ENCODE results near the gene MB21D2.

The MB21D2 gene

DNA sequence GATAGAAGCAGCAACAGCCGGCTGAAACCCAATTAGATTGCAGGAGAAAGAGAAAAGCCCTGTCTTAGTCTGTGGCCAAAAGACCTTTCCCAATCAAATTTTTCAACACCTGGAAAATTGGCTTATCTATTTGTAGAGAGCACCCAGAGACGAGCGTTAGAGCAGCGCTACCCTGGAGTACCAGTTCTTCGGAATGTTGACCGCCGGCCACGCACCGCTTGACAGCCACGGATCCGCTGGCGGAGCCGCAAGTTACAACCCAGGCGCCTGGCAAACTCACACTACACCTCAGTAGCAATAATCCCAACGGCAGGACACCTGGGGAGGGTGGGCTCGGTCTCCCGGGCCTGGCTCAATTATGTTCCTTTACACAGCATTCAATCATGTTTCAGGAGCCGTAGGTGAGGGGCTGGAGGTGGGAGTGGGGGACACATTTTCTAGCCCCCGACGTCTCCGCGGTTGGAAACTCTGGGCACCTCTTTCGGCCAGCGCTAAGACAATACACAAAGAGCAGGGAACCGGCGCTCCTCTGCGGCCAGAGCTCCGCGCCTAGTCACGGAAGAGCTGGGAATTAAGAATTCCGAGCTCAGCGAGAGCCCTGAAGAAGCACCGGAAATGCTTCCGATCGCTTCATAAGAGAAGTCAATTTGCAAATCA lies 1.2 kb downstream of the MB21D2 start:
- Histone ChIP-seq H3K4me1 (ENCODE audit: control insufficient read depth, insufficient read depth, low read length) (0 out of 2 replicates have a peak, but pooled peaks cover 4% of the 10 kb centered on the region), H3K9me3 (ENCODE audit: control insufficient read depth, insufficient read depth, low read depth, low read length) (no peaks in the 10 kb centered on the region), H3K4me3 (ENCODE audit: low read depth, low read length) (peak overlapping the region; percentile 84), H3K36me3 (ENCODE audit: control insufficient read depth in 2 of 2, insufficient read depth in 1 of 2, low read length in 2 of 2) (no peaks in the 10 kb centered on the region), H3K27ac (ENCODE audit: extremely low read depth, low read depth, low read length) (peak overlapping the region; percentile 96; the same call in 1 of the 2 replicates)
- CTCF ChIA-PET: interaction anchor here (0.7 to 7.6 kb wide), 4 partner anchors 20 to 125 kb away, joined by 3 to 73 read pairs (median 6); no protein-coding TSS in a partner anchor
- TF ChIP-seq ZNF529 (tag by site-specific recombination; IDR thresholded peaks at IDR 0.05; ENCODE audit: insufficient replicate concordance) (no peak), ZBTB17 (tag by site-specific recombination; IDR thresholded peaks at IDR 0.05) (peak; percentile 63; the same call in 1 of the 2 replicates), ZNF341 (tag by site-specific recombination; IDR thresholded peaks at IDR 0.05; ENCODE audit: low read depth) (peak; percentile 46), MYNN (tag by site-specific recombination; IDR thresholded peaks at IDR 0.05; ENCODE audit: borderline replicate concordance) (peak; percentile 77; the same call in 1 of the 2 replicates), ZNF23 (tag by site-specific recombination; IDR thresholded peaks at IDR 0.05; ENCODE audit: borderline replicate concordance) (no peak), KLF10 (tag by site-specific recombination; IDR thresholded peaks at IDR 0.05) (0 out of 2 replicates have a peak, but pooled peaks have one; percentile 4), ZFP3 (tag by site-specific recombination; IDR thresholded peaks at IDR 0.05; ENCODE audit: low read depth) (no peak), ZNF146 (tag by site-specific recombination; IDR thresholded peaks at IDR 0.05) (no peak)
- TF ChIP-seq, protein P1, sequence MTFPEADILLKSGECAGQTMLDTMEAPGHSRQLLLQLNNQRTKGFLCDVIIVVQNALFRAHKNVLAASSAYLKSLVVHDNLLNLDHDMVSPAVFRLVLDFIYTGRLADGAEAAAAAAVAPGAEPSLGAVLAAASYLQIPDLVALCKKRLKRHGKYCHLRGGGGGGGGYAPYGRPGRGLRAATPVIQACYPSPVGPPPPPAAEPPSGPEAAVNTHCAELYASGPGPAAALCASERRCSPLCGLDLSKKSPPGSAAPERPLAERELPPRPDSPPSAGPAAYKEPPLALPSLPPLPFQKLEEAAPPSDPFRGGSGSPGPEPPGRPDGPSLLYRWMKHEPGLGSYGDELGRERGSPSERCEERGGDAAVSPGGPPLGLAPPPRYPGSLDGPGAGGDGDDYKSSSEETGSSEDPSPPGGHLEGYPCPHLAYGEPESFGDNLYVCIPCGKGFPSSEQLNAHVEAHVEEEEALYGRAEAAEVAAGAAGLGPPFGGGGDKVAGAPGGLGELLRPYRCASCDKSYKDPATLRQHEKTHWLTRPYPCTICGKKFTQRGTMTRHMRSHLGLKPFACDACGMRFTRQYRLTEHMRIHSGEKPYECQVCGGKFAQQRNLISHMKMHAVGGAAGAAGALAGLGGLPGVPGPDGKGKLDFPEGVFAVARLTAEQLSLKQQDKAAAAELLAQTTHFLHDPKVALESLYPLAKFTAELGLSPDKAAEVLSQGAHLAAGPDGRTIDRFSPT (tag by site-specific recombination; IDR thresholded peaks at IDR 0.05): 0 out of 2 replicates have a peak, but pooled peaks have one; percentile 10
- TF ChIP-seq, protein P2, sequence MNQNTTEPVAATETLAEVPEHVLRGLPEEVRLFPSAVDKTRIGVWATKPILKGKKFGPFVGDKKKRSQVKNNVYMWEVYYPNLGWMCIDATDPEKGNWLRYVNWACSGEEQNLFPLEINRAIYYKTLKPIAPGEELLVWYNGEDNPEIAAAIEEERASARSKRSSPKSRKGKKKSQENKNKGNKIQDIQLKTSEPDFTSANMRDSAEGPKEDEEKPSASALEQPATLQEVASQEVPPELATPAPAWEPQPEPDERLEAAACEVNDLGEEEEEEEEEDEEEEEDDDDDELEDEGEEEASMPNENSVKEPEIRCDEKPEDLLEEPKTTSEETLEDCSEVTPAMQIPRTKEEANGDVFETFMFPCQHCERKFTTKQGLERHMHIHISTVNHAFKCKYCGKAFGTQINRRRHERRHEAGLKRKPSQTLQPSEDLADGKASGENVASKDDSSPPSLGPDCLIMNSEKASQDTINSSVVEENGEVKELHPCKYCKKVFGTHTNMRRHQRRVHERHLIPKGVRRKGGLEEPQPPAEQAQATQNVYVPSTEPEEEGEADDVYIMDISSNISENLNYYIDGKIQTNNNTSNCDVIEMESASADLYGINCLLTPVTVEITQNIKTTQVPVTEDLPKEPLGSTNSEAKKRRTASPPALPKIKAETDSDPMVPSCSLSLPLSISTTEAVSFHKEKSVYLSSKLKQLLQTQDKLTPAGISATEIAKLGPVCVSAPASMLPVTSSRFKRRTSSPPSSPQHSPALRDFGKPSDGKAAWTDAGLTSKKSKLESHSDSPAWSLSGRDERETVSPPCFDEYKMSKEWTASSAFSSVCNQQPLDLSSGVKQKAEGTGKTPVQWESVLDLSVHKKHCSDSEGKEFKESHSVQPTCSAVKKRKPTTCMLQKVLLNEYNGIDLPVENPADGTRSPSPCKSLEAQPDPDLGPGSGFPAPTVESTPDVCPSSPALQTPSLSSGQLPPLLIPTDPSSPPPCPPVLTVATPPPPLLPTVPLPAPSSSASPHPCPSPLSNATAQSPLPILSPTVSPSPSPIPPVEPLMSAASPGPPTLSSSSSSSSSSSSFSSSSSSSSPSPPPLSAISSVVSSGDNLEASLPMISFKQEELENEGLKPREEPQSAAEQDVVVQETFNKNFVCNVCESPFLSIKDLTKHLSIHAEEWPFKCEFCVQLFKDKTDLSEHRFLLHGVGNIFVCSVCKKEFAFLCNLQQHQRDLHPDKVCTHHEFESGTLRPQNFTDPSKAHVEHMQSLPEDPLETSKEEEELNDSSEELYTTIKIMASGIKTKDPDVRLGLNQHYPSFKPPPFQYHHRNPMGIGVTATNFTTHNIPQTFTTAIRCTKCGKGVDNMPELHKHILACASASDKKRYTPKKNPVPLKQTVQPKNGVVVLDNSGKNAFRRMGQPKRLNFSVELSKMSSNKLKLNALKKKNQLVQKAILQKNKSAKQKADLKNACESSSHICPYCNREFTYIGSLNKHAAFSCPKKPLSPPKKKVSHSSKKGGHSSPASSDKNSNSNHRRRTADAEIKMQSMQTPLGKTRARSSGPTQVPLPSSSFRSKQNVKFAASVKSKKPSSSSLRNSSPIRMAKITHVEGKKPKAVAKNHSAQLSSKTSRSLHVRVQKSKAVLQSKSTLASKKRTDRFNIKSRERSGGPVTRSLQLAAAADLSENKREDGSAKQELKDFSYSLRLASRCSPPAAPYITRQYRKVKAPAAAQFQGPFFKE (tag by site-specific recombination; IDR thresholded peaks at IDR 0.05; ENCODE audit: borderline replicate concordance): no peak
- POLR2A ChIA-PET: interaction anchor here (0.8 to 2.7 kb wide), 6 partner anchors 10 to 125 kb away, joined by 3 to 20 read pairs (median 5); no protein-coding TSS in a partner anchor

DNA sequence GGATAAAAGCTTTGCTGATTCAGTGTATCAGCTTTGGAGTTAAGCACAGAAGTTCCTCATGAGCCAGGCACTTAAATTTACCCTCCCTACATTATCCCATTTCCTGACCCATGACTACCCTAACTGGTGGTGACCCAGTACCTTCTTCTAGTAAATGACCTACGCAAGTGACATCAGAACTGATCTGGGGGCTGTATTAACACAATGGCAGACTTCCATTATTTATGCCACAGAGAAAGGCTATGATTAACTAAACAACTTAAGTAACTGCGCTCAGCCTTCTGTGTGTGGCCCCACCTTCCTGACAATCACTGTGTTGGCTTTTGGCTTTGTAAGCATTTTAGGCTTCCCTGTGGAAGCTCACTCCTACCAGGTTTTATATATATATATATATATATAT lies 1.9 kb downstream of the MB21D2 start:
- CTCF ChIA-PET: interaction anchor here (0.8 to 7.6 kb wide), 7 partner anchors 14 to 214 kb away, joined by 3 to 73 read pairs (median 5); no protein-coding TSS in a partner anchor
- H3K4me1 ChIP-seq (ENCODE audit: control insufficient read depth, insufficient read depth, low read length): 0 out of 2 replicates have a peak, but pooled peaks cover 4% of the 10 kb centered on the region
- H3K36me3 ChIP-seq (ENCODE audit: control insufficient read depth in 2 of 2, insufficient read depth in 1 of 2, low read length in 2 of 2): no peaks in the 10 kb centered on the region
- POLR2A ChIA-PET: interaction anchor here (0.5 to 2.7 kb wide), 2 partner anchors 36 to 64 kb away, joined by 9 to 20 read pairs; no protein-coding TSS in a partner anchor
- no peak overlapping the region for H3K27ac ChIP-seq (ENCODE audit: extremely low read depth, low read depth, low read length)
- no peaks in the 10 kb centered on the region for H3K9me3 ChIP-seq (ENCODE audit: control insufficient read depth, insufficient read depth, low read depth, low read length)
- H3K4me3 ChIP-seq (ENCODE audit: low read depth, low read length): peak overlapping the region; percentile 84
- TF ChIP-seq ZNF529 (tag by site-specific recombination; IDR thresholded peaks at IDR 0.05; ENCODE audit: insufficient replicate concordance) (no peak), OSR2 (tag by site-specific recombination; IDR thresholded peaks at IDR 0.05) (peak; percentile 34; the same call in 1 of the 2 replicates), ZBTB8A (tag by site-specific recombination; IDR thresholded peaks at IDR 0.05) (no peak), ZNF596 (tag by site-specific recombination; IDR thresholded peaks at IDR 0.05) (no peak), ZNF571 (tag by site-specific recombination; IDR thresholded peaks at IDR 0.05) (no peak), ZNF433 (tag by site-specific recombination; IDR thresholded peaks at IDR 0.05; ENCODE audit: low read depth) (no peak), ZBTB1 (tag by site-specific recombination; IDR thresholded peaks at IDR 0.05) (no peak), ZNF311 (tag by site-specific recombination; IDR thresholded peaks at IDR 0.05; ENCODE audit: borderline replicate concordance) (no peak)
- TF ChIP-seq, protein P3, sequence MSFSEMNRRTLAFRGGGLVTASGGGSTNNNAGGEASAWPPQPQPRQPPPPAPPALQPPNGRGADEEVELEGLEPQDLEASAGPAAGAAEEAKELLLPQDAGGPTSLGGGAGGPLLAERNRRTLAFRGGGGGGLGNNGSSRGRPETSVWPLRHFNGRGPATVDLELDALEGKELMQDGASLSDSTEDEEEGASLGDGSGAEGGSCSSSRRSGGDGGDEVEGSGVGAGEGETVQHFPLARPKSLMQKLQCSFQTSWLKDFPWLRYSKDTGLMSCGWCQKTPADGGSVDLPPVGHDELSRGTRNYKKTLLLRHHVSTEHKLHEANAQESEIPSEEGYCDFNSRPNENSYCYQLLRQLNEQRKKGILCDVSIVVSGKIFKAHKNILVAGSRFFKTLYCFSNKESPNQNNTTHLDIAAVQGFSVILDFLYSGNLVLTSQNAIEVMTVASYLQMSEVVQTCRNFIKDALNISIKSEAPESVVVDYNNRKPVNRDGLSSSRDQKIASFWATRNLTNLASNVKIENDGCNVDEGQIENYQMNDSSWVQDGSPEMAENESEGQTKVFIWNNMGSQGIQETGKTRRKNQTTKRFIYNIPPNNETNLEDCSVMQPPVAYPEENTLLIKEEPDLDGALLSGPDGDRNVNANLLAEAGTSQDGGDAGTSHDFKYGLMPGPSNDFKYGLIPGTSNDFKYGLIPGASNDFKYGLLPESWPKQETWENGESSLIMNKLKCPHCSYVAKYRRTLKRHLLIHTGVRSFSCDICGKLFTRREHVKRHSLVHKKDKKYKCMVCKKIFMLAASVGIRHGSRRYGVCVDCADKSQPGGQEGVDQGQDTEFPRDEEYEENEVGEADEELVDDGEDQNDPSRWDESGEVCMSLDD (tag by site-specific recombination; IDR thresholded peaks at IDR 0.05): no peak
- TF ChIP-seq, protein P4, sequence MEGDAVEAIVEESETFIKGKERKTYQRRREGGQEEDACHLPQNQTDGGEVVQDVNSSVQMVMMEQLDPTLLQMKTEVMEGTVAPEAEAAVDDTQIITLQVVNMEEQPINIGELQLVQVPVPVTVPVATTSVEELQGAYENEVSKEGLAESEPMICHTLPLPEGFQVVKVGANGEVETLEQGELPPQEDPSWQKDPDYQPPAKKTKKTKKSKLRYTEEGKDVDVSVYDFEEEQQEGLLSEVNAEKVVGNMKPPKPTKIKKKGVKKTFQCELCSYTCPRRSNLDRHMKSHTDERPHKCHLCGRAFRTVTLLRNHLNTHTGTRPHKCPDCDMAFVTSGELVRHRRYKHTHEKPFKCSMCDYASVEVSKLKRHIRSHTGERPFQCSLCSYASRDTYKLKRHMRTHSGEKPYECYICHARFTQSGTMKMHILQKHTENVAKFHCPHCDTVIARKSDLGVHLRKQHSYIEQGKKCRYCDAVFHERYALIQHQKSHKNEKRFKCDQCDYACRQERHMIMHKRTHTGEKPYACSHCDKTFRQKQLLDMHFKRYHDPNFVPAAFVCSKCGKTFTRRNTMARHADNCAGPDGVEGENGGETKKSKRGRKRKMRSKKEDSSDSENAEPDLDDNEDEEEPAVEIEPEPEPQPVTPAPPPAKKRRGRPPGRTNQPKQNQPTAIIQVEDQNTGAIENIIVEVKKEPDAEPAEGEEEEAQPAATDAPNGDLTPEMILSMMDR (tag by site-specific recombination; IDR thresholded peaks at IDR 0.05): no peak

All from HEK293 (cell line).